Measurements from ENCODE around the gene SCARF2. TPM values are rescaled to one million over a fixed set of nuclear protein-coding genes. Genes with fewer than 3 reads are reported as not detected.

SCARF2 gene
- total and polyA plus RNA-seq, 2 donors from 2014 or later, result 5.0 to 12.3 TPM

DNA sequence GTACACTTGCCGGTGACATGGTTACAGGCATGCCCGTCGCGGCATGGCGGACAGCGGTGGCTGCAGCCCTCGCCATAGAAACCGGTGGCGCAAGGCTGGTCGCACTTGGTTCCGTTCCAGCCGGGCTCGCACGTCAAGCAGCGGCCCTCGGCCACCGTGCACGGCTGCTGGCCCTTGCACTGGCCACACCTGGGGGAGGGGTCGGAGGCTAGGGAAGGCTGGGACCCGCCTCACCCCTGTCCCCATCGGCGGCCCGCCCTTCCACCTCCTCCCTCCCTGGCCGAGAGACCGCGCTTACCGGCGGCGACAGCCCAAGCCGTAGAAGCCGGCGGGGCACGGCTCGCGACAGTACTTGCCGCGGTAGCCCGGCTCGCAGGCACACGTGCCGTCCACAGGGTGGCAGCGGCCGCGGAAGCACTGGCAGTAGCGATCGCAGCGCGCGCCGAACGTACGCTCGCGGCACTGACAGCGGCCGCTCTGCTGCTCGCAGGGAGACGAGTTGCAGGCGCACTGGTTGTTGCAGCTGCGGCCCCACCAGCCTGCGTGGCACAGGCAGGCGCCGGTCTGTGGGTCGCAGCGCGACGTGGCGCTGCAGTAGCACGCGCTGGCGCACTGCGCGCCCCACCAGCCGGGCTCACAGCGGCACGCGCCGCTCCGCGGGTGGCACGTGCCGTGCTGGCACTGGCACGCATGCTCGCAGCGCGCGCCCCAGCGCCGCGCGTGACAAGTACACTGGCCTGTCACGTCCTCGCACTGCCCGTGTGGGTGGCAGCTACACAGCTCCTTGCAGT lies 6.7 kb downstream of the SCARF2 start:
- H3K4me1 ChIP-seq (ENCODE audit: control insufficient read depth in 2 of 3, insufficient read depth in 2 of 3, low read depth in 1 of 3, low read length in 3 of 3), result peaks cover 0 to 20% (median 0%) of the 10 kb centered on the region in 3 donors
- H3K27ac ChIP-seq (ENCODE audit: low read depth in 2 of 2, low read length in 2 of 2), result no peak overlapping the region
- no peaks in the 10 kb centered on the region for H3K9me3 ChIP-seq (ENCODE audit: control insufficient read depth in 2 of 3, insufficient read depth in 1 of 3, low read length in 3 of 3)
- FAIRE-seq, result no peak
- TF ChIP-seq, protein P1, sequence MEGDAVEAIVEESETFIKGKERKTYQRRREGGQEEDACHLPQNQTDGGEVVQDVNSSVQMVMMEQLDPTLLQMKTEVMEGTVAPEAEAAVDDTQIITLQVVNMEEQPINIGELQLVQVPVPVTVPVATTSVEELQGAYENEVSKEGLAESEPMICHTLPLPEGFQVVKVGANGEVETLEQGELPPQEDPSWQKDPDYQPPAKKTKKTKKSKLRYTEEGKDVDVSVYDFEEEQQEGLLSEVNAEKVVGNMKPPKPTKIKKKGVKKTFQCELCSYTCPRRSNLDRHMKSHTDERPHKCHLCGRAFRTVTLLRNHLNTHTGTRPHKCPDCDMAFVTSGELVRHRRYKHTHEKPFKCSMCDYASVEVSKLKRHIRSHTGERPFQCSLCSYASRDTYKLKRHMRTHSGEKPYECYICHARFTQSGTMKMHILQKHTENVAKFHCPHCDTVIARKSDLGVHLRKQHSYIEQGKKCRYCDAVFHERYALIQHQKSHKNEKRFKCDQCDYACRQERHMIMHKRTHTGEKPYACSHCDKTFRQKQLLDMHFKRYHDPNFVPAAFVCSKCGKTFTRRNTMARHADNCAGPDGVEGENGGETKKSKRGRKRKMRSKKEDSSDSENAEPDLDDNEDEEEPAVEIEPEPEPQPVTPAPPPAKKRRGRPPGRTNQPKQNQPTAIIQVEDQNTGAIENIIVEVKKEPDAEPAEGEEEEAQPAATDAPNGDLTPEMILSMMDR (IDR thresholded peaks at IDR 0.05; ENCODE audit: borderline replicate concordance, extremely low read depth, insufficient read depth), result peak; percentile 17
- no peak overlapping the region for H3K9ac ChIP-seq (ENCODE audit: low read length in 3 of 3)
- intact Hi-C loops (cut with DNase I), result no loop called here
- peak; percentile 58 to 82 (median 71) for DNase-seq
- H3K36me3 ChIP-seq (ENCODE audit: control insufficient read depth in 2 of 3, insufficient read depth in 3 of 3, low read length in 3 of 3), result peaks cover 0 to 4% (median 0%) of the 10 kb centered on the region in 3 donors
- H3K27me3 ChIP-seq (ENCODE audit: control insufficient read depth, insufficient read depth, low read length), result peaks cover 7% of the 10 kb centered on the region
- H3K4me3 ChIP-seq (ENCODE audit: low read length in 3 of 3), result peak overlapping the region in 1 of 3 donors; percentile 43

DNA sequence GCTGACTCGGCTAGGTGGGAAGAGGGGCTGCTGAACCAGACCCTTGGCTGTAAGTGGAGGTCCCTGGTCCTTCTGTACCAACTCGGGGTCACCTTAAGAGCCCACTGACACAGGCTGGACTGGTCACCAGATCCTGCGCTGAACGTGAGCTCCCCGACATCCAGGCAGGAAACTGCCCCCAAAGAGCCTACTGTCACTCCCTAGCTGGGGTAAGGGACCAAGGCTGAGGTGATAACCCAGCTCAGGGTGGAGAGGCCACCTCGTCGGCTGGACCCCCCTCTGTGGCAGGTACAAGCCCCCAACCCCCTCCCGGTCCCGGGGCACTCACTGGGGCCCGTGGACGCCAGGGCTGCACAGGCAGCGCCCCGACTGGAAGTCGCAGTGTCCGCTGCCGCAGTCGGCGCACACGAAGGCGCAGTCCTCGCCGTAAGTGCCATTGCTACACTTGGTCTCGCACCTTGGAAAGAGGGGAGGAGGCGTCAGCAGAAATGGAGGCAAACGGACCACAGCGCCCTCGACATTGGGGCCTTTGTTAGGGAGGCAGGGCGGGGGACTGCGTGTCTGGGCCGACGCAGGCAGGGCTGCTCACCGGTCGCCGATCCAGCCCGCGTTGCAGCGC lies 7.4 kb downstream of the SCARF2 start:
- Histone ChIP-seq H3K27ac (ENCODE audit: low read depth in 2 of 2, low read length in 2 of 2) (no peak overlapping the region), H3K36me3 (ENCODE audit: control insufficient read depth in 2 of 3, insufficient read depth in 3 of 3, low read length in 3 of 3) (peaks cover 0 to 4% (median 0%) of the 10 kb centered on the region in 3 donors), H3K4me3 (ENCODE audit: low read length in 3 of 3) (no peak overlapping the region), H3K9ac (ENCODE audit: low read length in 3 of 3) (no peak overlapping the region), H3K9me3 (ENCODE audit: control insufficient read depth in 2 of 3, insufficient read depth in 1 of 3, low read length in 3 of 3) (no peaks in the 10 kb centered on the region), H3K27me3 (ENCODE audit: control insufficient read depth, insufficient read depth, low read length) (peaks cover 7% of the 10 kb centered on the region), H3K4me1 (ENCODE audit: control insufficient read depth in 2 of 3, insufficient read depth in 2 of 3, low read depth in 1 of 3, low read length in 3 of 3) (peaks cover 0 to 14% (median 0%) of the 10 kb centered on the region in 3 donors)
- FAIRE-seq, result no peak
- TF ChIP-seq, protein P1 (IDR thresholded peaks at IDR 0.05; ENCODE audit: borderline replicate concordance, extremely low read depth, insufficient read depth), result no peak
- peak in 1 of 5 donors; percentile 60 for DNase-seq
- intact Hi-C loops (cut with DNase I), result no loop called here

DNA sequence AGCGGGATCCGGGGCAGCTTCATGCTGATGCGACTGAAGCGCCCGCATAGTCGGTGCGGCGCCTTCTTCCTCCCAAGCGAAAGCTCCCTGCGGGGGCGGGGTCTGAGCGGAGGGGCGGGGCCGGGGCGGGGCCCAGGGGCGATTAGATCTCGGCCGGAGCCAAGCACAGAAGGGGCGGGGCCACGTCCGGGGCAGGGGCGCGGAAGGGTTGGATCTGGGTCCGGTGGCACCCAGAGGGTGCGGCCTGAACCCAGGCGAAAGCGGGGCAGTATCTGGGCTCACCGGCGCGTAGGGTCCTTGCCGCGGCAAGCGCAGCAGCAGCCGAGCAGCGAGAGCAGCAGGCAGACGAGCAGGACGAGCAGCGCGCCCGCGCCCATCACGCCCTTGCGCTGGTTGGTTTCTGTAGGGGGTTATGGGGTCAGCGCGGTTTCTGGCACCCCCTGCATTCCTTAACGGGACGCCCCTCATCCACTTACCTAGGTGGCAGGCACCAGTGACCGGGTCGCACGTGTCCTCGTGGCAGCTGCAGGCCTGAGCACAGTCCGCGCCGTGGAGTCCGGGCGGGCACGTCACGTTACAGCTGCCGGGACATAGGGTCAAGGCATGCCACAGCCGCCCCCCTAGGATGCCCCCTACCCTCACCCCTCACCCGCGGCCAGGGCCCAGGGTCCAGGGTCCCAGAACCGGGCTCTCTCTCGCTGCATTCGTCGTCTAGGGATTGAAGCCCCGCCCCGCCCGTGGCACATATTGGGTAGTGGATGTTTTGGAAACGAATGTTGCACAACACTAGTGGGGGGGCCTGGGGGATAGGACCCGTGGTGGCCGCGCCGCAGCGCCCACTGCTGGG lies 8.1 kb downstream of the SCARF2 start:
- FAIRE-seq, result no peak
- TF ChIP-seq, protein P1 (IDR thresholded peaks at IDR 0.05; ENCODE audit: borderline replicate concordance, extremely low read depth, insufficient read depth), result no peak
- Histone ChIP-seq H3K27ac (ENCODE audit: low read depth in 2 of 2, low read length in 2 of 2) (no peak overlapping the region), H3K27me3 (ENCODE audit: control insufficient read depth, insufficient read depth, low read length) (peaks cover 7% of the 10 kb centered on the region), H3K4me3 (ENCODE audit: low read length in 3 of 3) (no peak overlapping the region), H3K4me1 (ENCODE audit: control insufficient read depth in 2 of 3, insufficient read depth in 2 of 3, low read depth in 1 of 3, low read length in 3 of 3) (peaks cover 0 to 14% (median 0%) of the 10 kb centered on the region in 3 donors), H3K36me3 (ENCODE audit: control insufficient read depth in 2 of 3, insufficient read depth in 3 of 3, low read length in 3 of 3) (peaks cover 0 to 4% (median 0%) of the 10 kb centered on the region in 3 donors), H3K9ac (ENCODE audit: low read length in 3 of 3) (no peak overlapping the region), H3K9me3 (ENCODE audit: control insufficient read depth in 2 of 3, insufficient read depth in 1 of 3, low read length in 3 of 3) (no peaks in the 10 kb centered on the region)
- peak; percentile 55 to 87 (median 74) for DNase-seq
- intact Hi-C loops (cut with DNase I), result no loop called here

Measured in kidney (tissue), 14 donors.